Adrenal gland (tissue), 5 donors: ENCODE data around the gene EYS.

Source experiments
- CTCF ChIP-seq, 6 experiments: fragments of 450-650 bp in 4 of 6; fragments of 200-600 bp in 2 of 6; sonication (generic) in 1 of 6; IDR thresholded peaks; 1 replicate in 5 of 6; 2 replicates in 1 of 6; pipeline versions ENCODE4 v1.5.1 to v1.8.0; 2016 to 2021; ENCODE audit warnings: antibody characterized with exemption in 6 of 6, mild to moderate bottlenecking in 2 of 6, moderate library complexity in 1 of 6
- POLR2A ChIP-seq, 2 donors: fragments of 450-650 bp; IDR thresholded peaks; one replicate each; pipeline ENCODE4 v1.6.1; 2017; ENCODE audit warnings: antibody characterized with exemption in 2 of 2, mild to moderate bottlenecking in 2 of 2, moderate library complexity in 1 of 2
- donor health status: DM: no; HTN: no; CAD: no.

- TF ChIP-seq CTCF (IDR thresholded peaks at IDR 0.05) (peak in 1 of 6 experiments; percentile 14), POLR2A (IDR thresholded peaks at IDR 0.05) (no peak)
These were observed 868.3 kb downstream of the EYS start for GRCh38 chr6:64838726-64839125.
